ENCODE results near the gene KCNQ5.

KCNQ5 gene

DNA sequence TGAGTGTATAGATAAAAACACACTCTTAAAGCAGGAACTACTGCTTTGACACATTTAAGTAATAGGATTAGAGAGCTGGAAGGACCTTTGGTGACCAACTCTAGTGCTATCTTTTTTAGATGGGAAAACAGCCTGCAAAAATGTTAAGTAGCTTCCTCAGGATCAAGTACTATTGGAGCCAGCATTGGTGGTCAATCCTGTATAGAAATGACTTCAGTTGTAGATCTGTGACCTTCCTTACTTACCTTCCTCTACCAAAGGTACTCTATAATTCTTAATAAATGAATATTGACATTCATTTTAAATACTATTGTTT, 18.7 kb downstream of the KCNQ5 start:
- DNase-seq, result no peak

GRCh38 chr6:72642435-72642834, 20.6 kb downstream of the KCNQ5 start:
- no peak for DNase-seq

GRCh38 chr6:72643214-72643613, 21.4 kb downstream of the KCNQ5 start:
- peak; percentile 25 for DNase-seq

GRCh38 chr6:72646604-72647485, 25.0 kb downstream of the KCNQ5 start:
- DNase-seq, result peak; percentile 76

DNA sequence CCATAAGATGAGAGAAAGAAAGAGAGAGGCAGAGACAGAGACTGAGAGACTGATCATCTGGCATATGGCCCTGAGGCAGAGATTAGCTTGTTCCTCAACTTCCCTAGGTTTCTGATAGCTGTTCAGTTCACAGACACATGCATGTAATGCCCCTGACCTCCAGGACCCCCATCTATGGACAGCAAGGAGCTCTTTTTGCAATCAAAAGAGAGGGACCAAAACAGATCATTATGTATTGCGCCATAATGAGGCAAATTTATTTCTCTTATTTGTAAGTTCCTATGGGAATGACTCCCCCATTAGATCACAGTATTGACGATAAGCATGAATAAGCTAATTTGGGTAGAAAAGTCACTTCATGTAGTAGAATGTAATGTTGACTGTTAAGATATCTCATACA, 25.6 kb downstream of the KCNQ5 start:
- DNase-seq, result no peak

DNA sequence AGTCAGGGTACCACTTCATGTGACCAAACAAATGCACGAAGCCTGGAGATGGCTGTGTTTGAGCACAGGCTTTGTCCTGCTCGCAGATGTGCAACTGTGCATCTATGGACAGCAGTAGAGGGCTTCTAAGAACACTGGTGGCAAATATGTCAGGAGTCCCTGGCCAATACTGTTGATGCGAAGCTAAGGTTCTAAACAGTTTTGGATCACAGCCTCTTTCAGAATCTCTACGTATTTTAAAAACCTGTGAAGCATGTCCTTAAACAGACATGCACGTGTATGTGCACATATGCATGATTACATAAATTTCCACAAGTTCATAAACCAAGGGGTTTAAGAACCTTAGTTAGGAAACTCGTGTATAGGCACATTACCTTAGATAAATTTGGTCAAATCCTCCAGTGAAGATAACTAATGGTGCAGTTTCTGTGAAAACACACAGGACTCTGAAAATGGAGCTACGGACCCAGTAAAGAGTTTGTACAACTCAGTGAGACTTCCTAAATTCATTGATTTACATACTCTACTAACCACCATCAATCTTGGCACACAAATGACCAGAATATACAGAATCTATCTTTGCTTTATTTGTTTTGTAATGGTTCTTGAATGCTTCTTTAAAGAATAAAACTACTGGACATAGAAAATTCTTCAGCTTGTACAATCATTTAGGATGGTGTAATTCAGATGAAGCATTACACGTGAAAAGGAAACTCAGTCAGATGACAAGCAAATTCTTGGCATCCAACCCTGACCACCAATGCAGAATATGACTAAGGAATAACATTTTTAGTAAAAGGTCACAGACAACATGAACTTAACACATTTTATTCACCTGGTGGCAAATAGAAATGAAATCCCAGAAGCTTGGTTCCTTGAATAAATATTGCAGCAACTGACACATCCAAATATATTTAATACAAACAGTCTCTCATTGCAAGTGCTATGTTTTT, 27.4 kb downstream of the KCNQ5 start:
- peak; percentile 92 for DNase-seq

DNA sequence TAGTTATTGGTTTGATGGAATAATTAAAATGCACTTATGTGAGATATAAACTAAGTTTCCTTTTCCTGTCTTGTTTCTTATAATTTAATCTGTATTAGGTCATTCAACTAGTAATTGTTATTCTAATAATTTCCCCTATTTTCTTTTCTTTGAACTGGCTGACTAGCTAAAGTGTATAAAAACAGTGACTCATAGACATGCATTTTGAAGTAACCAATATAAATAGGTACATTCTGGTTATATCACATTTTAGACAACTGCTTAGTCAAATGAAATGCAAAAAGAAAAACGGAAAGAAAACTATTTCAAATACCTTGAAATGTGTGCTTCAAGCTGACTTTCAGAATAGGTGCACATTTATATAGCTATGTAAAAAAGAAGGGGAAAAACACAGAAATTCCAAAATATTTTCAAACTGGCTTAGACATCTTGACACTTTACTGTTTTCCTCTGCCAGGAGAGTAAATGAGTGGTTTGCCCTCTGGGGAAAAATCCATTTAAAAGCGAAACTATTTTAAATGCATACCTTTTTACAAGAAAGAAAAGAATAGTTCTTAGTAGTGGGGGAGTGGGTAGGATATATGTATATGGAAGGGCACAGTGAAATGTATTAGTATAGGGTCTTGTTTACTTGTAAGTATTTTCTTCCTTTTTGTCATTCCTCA, 28.3 kb downstream of the KCNQ5 start:
- DNase-seq, result peak; percentile 9

DNA sequence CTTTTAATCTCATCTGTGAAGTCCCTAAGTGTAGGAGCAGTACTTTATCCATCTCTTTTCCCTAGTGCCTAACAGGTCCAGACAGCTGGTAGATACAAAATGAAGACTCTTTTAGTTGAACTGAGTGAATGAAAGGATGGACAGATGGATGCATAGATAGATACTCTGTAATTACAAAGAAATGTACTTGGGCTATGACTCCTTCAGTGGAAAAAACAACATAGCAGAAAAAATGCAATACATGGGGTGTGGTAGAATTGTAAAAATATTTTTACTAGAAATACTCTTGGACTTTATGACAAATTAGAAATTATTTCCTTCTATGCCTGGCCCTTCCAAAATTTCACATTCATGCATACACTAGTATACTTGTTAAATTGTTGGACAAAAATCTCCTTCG, 29.3 kb downstream of the KCNQ5 start:
- peak; percentile 21 for DNase-seq

DNA sequence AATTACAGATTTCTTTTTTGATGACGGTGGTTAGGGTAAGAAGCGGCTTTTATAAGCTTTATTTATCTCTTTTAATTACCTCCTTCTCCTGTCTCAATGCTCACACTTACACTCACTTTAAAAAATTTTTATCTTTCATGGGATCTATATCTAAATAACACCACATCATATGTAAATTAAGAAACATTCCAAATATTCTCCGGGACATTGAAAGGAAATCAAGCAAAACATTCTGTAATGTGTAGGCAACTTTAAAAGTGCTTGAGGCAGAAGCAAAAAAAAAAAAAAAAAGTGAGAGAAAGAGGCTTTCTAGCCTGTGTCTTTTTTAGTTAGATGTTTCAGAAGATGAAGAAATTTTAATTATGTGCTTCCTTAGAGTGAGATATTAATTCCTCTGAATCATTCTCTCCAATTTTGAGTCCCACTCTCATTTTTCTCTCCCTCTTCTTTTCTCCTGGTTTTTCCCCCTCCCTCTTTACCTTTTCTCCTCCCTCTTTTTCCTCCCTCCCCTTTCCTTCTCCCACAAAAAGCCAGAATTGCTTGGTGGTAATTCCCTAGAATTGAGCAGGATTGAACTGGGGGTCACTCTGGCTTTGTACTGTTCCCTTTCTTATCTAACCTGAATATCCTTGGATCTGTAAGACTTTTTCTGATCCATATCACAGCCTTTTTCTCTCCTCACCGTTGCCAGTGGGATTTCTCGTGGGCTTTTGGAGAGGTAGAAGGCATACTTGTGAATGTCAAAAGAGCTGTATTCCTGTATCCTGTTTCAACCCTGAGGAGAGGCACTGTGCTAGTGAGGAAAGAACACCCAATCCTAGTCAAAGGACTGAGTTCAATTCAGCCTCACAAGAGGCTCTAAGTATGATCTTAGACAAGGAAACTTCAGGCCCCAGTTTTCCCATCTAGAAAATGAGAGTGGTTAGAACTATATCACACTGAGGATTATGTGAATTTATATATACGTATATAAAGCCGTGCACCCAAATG, 30.4 kb downstream of the KCNQ5 start:
- DNase-seq, result no peak

DNA sequence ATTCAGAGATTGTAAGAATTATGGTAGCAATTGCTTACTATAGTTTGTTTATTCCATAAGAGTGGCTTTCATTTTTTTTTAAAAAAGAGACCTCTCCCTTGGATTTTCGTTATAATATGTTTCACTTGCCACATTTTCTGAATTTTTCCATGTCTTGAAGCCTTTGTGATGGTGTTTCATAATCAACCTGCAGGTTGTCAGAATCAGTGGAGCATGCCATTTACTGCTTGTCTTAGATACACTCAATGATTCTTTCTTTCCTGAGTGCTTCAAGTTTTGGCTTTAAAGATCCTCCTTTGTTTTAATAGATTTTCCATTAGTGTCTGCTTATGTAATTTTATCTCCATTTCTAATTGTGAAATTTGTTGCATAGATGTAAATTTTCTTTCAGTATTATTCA, 31.2 kb downstream of the KCNQ5 start:
- no peak for DNase-seq

- no peak for DNase-seq
Observed at GRCh38 chr6:72654071-72654621, 32.3 kb downstream of the KCNQ5 start.

GRCh38 chr6:72657407-72658197, 35.7 kb downstream of the KCNQ5 start:
- peak; percentile 58 for DNase-seq

- DNase-seq, result no peak
Observed at GRCh38 chr6:72659754-72660153, 37.9 kb downstream of the KCNQ5 start.

DNA sequence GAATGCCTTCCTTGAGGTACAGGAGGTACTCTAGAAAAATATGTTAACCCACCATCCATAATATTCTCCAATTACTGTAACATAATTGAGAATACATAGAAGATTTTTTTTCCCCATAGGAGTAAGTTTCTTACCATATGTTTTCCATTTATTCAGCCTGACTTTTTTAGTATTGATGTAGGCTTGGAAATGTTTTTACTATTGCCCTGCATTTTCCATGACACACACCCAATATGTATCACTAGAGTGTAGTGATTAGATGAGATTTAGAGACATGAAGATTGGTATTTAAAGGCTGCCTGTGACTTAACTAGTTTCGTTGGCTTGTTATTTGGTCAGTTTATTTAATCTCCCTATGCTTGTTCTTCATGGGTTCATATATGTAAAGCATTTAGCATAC, 39.5 kb downstream of the KCNQ5 start:
- DNase-seq, result no peak

DNA sequence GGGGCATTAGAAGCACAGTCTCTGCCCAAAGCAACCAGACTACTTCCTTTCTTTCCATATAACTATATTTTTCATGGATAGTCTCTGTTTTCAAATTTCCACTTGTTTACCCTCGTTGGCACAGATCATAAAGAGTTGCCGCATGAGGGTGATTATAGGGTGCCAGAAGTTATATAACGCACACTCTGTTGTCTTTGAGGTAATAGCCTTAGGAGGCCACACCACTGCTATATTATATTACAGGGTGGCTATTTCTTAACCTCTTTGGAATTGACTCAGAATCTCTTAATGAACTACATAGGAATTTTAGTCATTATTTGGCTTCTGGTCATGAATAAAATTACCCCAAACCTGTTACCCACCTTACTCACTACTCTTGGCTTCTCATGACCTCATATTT, 43.7 kb downstream of the KCNQ5 start:
- no peak for DNase-seq

GRCh38 chr6:72669324-72669723, 47.5 kb downstream of the KCNQ5 start:
- DNase-seq, result no peak

- DNase-seq, result no peak
Observed at GRCh38 chr6:72672906-72673305, 51.0 kb downstream of the KCNQ5 start.

DNA sequence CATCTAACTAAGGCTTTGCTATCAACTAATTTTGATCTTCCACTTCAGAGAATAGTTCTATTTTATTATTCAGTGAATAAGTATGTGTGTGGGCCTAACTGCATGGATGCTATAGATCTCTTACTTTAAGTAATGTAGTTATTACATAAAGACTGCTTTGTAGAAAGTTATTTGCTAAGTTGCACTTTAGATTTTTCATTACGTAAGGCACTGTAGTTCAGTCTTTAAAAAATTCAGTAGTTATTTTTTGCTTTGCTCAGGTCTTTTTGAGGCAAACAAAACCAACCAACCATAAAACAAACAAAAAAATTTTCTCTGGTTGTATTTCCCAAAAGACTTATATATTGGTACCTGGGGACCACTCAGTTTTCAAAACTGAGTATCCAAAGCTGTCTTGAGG, 53.0 kb downstream of the KCNQ5 start:
- DNase-seq, result no peak

DNA sequence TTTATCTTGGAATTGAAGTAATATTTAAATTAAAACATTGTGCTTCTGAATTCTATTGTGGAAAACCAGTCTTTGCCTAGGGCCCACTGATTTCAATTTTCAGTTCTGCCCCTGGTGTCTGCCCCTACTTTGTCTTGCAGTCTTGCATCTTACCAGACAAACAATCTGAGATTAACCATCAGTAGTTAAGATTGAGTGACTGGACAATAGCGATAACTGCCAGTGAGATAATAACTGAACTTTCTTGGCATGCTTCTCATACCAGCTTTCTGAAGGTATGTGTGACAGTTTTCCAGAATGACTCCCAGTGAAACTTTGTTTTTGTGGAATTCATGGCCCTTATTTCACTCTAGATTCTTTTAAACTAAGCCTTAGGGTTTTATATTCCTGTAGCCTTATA, 53.5 kb downstream of the KCNQ5 start:
- DNase-seq, result no peak

- DNase-seq, result no peak
Observed at GRCh38 chr6:72676995-72677394, 55.1 kb downstream of the KCNQ5 start.

DNA sequence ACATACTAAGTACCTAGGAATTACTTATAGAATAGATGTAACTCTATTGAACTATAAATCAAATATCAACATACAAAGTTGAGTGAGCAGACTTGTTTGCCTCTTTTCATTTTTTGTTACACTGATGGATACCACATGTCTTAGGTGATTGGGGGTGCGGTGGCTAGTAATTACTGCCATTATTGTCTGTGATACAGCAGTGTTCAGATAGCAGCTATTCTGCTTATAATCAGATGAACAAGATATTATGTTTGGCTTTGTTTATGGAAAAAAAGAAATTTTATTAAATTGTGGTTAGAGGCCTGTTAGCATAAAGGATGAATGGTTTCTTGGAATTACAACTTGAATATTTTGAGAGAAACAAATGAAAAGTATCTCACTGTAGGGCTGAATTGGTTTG, 55.9 kb downstream of the KCNQ5 start:
- no peak for DNase-seq
